Naive thymus-derived CD4-positive, alpha-beta T cell (primary cell): ENCODE data around the gene TIMP3. TPM values are rescaled to one million over a fixed set of nuclear protein-coding genes. Genes with fewer than 3 reads are reported as not detected.

ENCODE experiments used
- ATAC-seq: fragments of 150-1000 bp; cut with Tn5 transposase; 2 replicates; pipeline ENCODE4 v1.10.0; 2021; ENCODE audit warnings: mild to moderate bottlenecking, moderate library complexity
- CTCF ChIA-PET: fragments of 350-600 bp; sonication (Branson Sonifier 250); formaldehyde crosslinking; loops from one replicate; lab custom pipeline; 2021; ENCODE audit warnings: antibody characterized with exemption; lab: Charles Lee
- POLR2A ChIA-PET: fragments of 350-600 bp; sonication (Branson Sonifier 250); formaldehyde crosslinking; loops from one replicate; lab custom pipeline; 2021; ENCODE audit warnings: antibody characterized with exemption, inconsistent platforms; lab: Charles Lee
- DNase-seq, 9 donors: peaks; one replicate each; pipeline versions ENCODE4 v3.0.0 to v3.0.0-alpha.2; 2020 to 2022; ENCODE audit warnings: mixed read lengths in 1 of 9
- H3K27ac ChIP-seq: one replicate; pipeline ENCODE4 v1.7.0; 2013; ENCODE audit warnings: mild to moderate bottlenecking, low read depth, low read length, moderate library complexity
- H3K27me3 ChIP-seq, 2 donors: one replicate each; pipeline ENCODE4 v1.7.0; 2013; ENCODE audit warnings: low read length in 2 of 2, mild to moderate bottlenecking in 2 of 2, moderate library complexity in 2 of 2; ENCODE audit not compliant: control insufficient read depth in 2 of 2, insufficient read depth in 2 of 2
- H3K36me3 ChIP-seq, 3 experiments: 1 replicate in 2 of 3; 2 replicates in 1 of 3; pipeline ENCODE4 v1.7.0; 2013; ENCODE audit warnings: low read length in 3 of 3, mild to moderate bottlenecking in 3 of 3, moderate library complexity in 1 of 3; ENCODE audit not compliant: insufficient read depth in 3 of 3, control insufficient read depth in 2 of 3
- H3K4me1 ChIP-seq, 2 donors: one replicate each; pipeline ENCODE4 v1.7.0; 2013; ENCODE audit warnings: low read length in 2 of 2, mild to moderate bottlenecking in 2 of 2, moderate library complexity in 1 of 2; ENCODE audit not compliant: control insufficient read depth in 2 of 2, insufficient read depth in 2 of 2
- H3K4me3 ChIP-seq: 2 replicates; pipeline ENCODE4 v1.7.0; 2013; ENCODE audit warnings: mild to moderate bottlenecking, low read length
- H3K9me3 ChIP-seq, 3 experiments: 1 replicate in 2 of 3; 2 replicates in 1 of 3; pipeline ENCODE4 v1.7.0; 2013; ENCODE audit warnings: low read length in 3 of 3; ENCODE audit not compliant: control insufficient read depth in 2 of 3
- H3K27ac Mint-ChIP-seq, 9 donors: one replicate each; pipeline ENCODE4 v1.8.0; 2020 to 2022; ENCODE audit warnings: mixed read lengths in 9 of 9, mild to moderate bottlenecking in 8 of 9, moderate library complexity in 5 of 9, inconsistent platforms in 2 of 9
- H3K27me3 Mint-ChIP-seq, 5 donors: one replicate each; pipeline ENCODE4 v1.8.0; 2021 to 2022; ENCODE audit warnings: mixed read lengths in 5 of 5, mild to moderate bottlenecking in 1 of 5
- H3K36me3 Mint-ChIP-seq, 5 donors: one replicate each; pipeline ENCODE4 v1.8.0; 2020 to 2022; ENCODE audit warnings: mixed read lengths in 5 of 5, mild to moderate bottlenecking in 3 of 5, inconsistent platforms in 1 of 5
- H3K4me1 Mint-ChIP-seq, 7 donors: one replicate each; pipeline ENCODE4 v1.8.0; 2020 to 2022; ENCODE audit warnings: mixed read lengths in 7 of 7, mild to moderate bottlenecking in 3 of 7, inconsistent platforms in 1 of 7
- H3K4me3 Mint-ChIP-seq, 10 donors: one replicate each; pipeline ENCODE4 v1.8.0; 2020 to 2022; ENCODE audit warnings: mild to moderate bottlenecking in 10 of 10, mixed read lengths in 10 of 10, moderate library complexity in 6 of 10, inconsistent platforms in 2 of 10
- H3K9me3 Mint-ChIP-seq, 11 donors: one replicate each; pipeline ENCODE4 v1.8.0; 2020 to 2022; ENCODE audit warnings: mixed read lengths in 11 of 11, mild to moderate bottlenecking in 4 of 11, inconsistent platforms in 1 of 11, moderate library complexity in 1 of 11
- intact Hi-C, 2 donors: fragments of 100-400 bp; cut with micrococcal nuclease; formaldehyde crosslinking; loops; one replicate each; pipeline ENCODE4 v1.15.1; 2023
- polyA plus RNA-seq, 2 donors: library from polyadenylated mRNA; unstranded; fragments of 300-500 nt; fragmentation: Illumina TruSeq; gene quantifications; one replicate each; pipeline ENCODE4 v1.2.3, GENCODE V29; 2021
- total RNA-seq, 6 experiments: library from RNA in 5 of 6; stranded (reverse) in 5 of 6; gene quantifications; 1 replicate in 5 of 6; 2 replicates in 1 of 6; pipeline ENCODE4 v1.2.3 and lab custom pipeline; 2021 to 2026

TIMP3 gene
- total and polyA plus RNA-seq, 7 experiments from 2014 or later, result 0.05 to 0.95 (median 0.37) TPM; not detected in 3

DNA sequence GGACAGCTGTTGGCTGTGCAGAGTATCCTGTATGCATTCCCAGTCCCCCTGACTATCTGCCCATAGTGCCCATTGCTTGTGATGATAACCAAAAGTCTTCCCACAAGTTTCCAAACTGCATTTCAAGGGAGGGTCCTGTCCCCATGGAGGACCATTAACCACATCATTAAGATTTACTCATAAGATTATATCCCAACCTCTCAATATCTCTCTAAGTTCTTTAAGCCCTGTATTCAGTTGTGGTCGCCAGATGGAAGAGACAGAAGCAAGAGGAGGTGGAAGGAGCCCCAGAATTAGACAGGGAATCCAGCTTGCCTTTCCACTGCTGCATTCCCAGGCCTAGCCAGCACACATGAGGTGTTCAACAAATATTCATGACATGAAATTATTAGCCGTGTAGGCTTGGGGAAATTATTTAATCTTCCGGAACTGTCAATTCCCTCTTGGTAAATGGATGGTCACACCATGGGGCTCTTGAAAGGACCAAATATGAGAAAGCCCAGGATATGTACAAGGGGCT, 42.6 kb upstream of the TIMP3 start:
- Mint-ChIP-seq H3K36me3 (no peaks in the 10 kb centered on the region), H3K9me3 (peaks cover 0 to 2% (median 0%) of the 10 kb centered on the region in 11 donors), H3K4me3 (no peak overlapping the region), H3K4me1 (no peaks in the 10 kb centered on the region), H3K27ac (no peak overlapping the region), H3K27me3 (peaks cover 18 to 34% (median 27%) of the 10 kb centered on the region in 5 donors)
- H3K27me3 ChIP-seq, result no peaks in the 10 kb centered on the region
- POLR2A ChIA-PET, result no interaction called here
- no peak for DNase-seq
- ATAC-seq, result no peak
- H3K4me3 ChIP-seq, result no peak overlapping the region
- intact Hi-C loops, result no loop called here
- no peak overlapping the region for H3K27ac ChIP-seq
- CTCF ChIA-PET, result no interaction called here
- H3K4me1 ChIP-seq, result no peaks in the 10 kb centered on the region
- H3K9me3 ChIP-seq, result no peaks in the 10 kb centered on the region
- no peaks in the 10 kb centered on the region for H3K36me3 ChIP-seq

- Mint-ChIP-seq H3K36me3 (no peaks in the 10 kb centered on the region), H3K4me3 (no peak overlapping the region), H3K9me3 (peaks cover 0 to 2% (median 0%) of the 10 kb centered on the region in 11 donors), H3K27me3 (peaks cover 20 to 36% (median 27%) of the 10 kb centered on the region in 5 donors), H3K27ac (no peak overlapping the region), H3K4me1 (peaks cover 0 to 2% (median 0%) of the 10 kb centered on the region in 7 donors)
- intact Hi-C loops, result no loop called here
- no peaks in the 10 kb centered on the region for H3K4me1 ChIP-seq
- H3K9me3 ChIP-seq, result no peaks in the 10 kb centered on the region
- POLR2A ChIA-PET, result no interaction called here
- H3K27me3 ChIP-seq, result no peaks in the 10 kb centered on the region
- H3K36me3 ChIP-seq, result no peaks in the 10 kb centered on the region
- DNase-seq (no peak), ATAC-seq (no peak)
- H3K4me3 ChIP-seq, result no peak overlapping the region
- CTCF ChIA-PET, result no interaction called here
- H3K27ac ChIP-seq, result no peak overlapping the region
Measured at GRCh38 chr22:32760396-32760795, 41.1 kb upstream of the TIMP3 start.

DNA sequence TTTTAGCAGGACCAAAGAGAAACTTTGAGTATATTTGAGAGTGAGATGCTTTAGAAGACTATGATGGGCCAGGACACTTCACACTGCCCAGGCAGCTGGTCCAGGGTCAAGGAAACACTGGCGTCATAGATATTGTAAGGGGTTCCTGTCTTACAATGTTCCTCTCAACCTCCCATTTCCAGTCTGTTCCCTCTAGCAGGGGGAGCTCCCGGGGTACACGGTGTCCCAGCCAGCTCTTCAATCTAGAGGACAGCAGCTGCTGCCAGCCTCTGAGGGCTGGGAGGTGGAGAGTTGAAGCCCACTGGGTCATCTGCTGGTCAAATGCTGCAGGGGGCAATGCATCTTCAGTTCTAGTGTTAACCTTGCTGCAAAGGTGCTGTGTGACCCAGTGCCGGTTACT, 40.7 kb upstream of the TIMP3 start:
- H3K9me3 ChIP-seq, result no peaks in the 10 kb centered on the region
- intact Hi-C loops, result no loop called here
- no peaks in the 10 kb centered on the region for H3K36me3 Mint-ChIP-seq
- H3K4me3 Mint-ChIP-seq, result no peak overlapping the region
- no peaks in the 10 kb centered on the region for H3K4me1 ChIP-seq
- no peak overlapping the region for H3K4me3 ChIP-seq
- H3K27ac ChIP-seq, result no peak overlapping the region
- H3K9me3 Mint-ChIP-seq, result peaks cover 0 to 2% (median 0%) of the 10 kb centered on the region in 11 donors
- no peaks in the 10 kb centered on the region for H3K36me3 ChIP-seq
- peaks cover 0 to 4% (median 0%) of the 10 kb centered on the region in 7 donors for H3K4me1 Mint-ChIP-seq
- peaks cover 22 to 38% (median 27%) of the 10 kb centered on the region in 5 donors for H3K27me3 Mint-ChIP-seq
- no peaks in the 10 kb centered on the region for H3K27me3 ChIP-seq
- ATAC-seq (no peak), DNase-seq (no peak)
- CTCF ChIA-PET, result interaction anchor here (0.6 kb wide), 1 partner anchor 15 kb away, joined by 5 read pairs; no protein-coding TSS in a partner anchor
- POLR2A ChIA-PET, result no interaction called here
- no peak overlapping the region for H3K27ac Mint-ChIP-seq

DNA sequence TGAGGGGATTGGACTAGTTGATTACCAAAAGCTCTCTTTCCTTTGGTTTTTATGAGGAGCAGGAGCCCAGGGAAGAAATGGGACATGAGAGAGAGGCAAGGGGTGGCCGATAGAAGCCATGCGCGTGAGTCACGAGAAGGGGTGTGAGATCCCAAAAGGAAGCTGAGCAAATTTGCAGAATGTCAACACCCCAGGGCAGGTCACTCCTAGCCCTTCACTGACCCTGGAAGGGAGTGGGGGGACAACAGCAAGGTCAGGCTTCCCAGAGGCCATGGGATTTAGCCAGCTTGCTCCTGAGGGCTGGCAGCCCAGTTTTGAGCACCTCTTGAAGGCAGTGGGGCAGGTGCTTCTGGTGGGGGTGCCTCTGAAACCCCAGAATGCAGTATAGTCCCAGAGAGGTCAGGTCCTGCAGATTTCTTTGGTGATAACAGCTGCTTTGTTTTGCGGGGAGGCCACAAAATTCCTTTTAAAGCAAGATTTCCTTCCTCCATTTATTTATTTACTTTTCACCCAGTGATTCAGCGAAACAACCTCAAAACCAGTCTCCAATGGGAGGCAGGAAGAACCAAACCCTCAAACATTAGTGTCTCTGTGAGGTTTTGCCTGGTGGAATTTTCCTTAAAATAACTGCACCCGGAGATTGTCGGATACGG, 40.1 kb upstream of the TIMP3 start:
- H3K36me3 ChIP-seq, result no peaks in the 10 kb centered on the region
- Mint-ChIP-seq H3K4me3 (no peak overlapping the region), H3K27ac (no peak overlapping the region), H3K36me3 (no peaks in the 10 kb centered on the region), H3K4me1 (peaks cover 0 to 4% (median 0%) of the 10 kb centered on the region in 7 donors), H3K9me3 (peaks cover 0 to 2% (median 0%) of the 10 kb centered on the region in 11 donors), H3K27me3 (peaks cover 22 to 38% (median 27%) of the 10 kb centered on the region in 5 donors)
- ChIA-PET POLR2A (no interaction called here), CTCF (interaction anchor here (0.6 kb wide), 1 partner anchor 14 kb away, joined by 5 read pairs; no protein-coding TSS in a partner anchor)
- no peaks in the 10 kb centered on the region for H3K4me1 ChIP-seq
- H3K4me3 ChIP-seq, result no peak overlapping the region
- no peaks in the 10 kb centered on the region for H3K9me3 ChIP-seq
- ATAC-seq, result no peak
- DNase-seq, result no peak
- no peak overlapping the region for H3K27ac ChIP-seq
- intact Hi-C loops, result no loop called here
- H3K27me3 ChIP-seq, result peaks cover 0 to 3% of the 10 kb centered on the region in 2 donors

GRCh38 chr22:32764330-32765131, 37.0 kb upstream of the TIMP3 start:
- H3K36me3 ChIP-seq, result no peaks in the 10 kb centered on the region
- no peak overlapping the region for H3K27ac ChIP-seq
- no peaks in the 10 kb centered on the region for H3K4me1 ChIP-seq
- no peaks in the 10 kb centered on the region for H3K36me3 Mint-ChIP-seq
- H3K4me3 Mint-ChIP-seq, result no peak overlapping the region
- H3K27ac Mint-ChIP-seq, result peak overlapping the region in 1 of 9 donors; percentile 22
- H3K4me3 ChIP-seq, result no peak overlapping the region
- ChIA-PET CTCF (no interaction called here), POLR2A (no interaction called here)
- peaks cover 0 to 3% of the 10 kb centered on the region in 2 donors for H3K27me3 ChIP-seq
- H3K9me3 Mint-ChIP-seq, result peaks cover 0 to 2% (median 0%) of the 10 kb centered on the region in 11 donors
- ATAC-seq (no peak), DNase-seq (no peak)
- intact Hi-C loops, result no loop called here
- H3K9me3 ChIP-seq, result no peaks in the 10 kb centered on the region
- peaks cover 22 to 38% (median 27%) of the 10 kb centered on the region in 5 donors for H3K27me3 Mint-ChIP-seq
- H3K4me1 Mint-ChIP-seq, result peaks cover 0 to 4% (median 0%) of the 10 kb centered on the region in 7 donors

DNA sequence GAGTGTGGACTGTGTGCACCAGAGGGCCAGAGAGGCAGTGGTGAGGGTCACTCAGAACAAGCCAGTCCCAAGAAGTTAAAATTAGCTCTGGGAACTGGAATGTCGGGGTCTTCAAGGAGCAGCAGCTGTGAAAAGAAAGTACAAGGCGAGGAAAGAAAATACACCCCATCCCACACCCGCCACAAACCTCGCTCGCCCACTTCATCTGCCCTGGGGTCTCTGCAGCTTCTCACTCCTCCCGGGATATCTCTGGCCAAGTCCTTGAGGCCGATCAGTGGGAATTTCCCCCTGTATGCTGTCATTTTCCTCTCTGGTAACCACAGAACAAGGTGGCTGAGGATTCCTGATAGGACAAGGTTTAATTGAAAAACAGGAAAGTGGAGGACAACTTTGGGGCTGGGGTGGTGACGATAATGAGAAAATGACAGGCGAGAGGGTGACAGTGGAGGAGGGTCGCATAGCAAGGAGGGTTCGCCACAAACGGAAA, 36.3 kb upstream of the TIMP3 start:
- ATAC-seq (no peak), DNase-seq (no peak)
- Histone ChIP-seq H3K4me1 (no peaks in the 10 kb centered on the region), H3K4me3 (no peak overlapping the region), H3K27me3 (peaks cover 0 to 3% of the 10 kb centered on the region in 2 donors), H3K9me3 (no peaks in the 10 kb centered on the region), H3K27ac (no peak overlapping the region), H3K36me3 (no peaks in the 10 kb centered on the region)
- ChIA-PET POLR2A (interaction anchor here (0.6 kb wide), 1 partner anchor 161 kb away, joined by 4 read pairs; no protein-coding TSS in a partner anchor), CTCF (interaction anchor here (0.6 kb wide), 1 partner anchor 162 kb away, joined by 4 read pairs; no protein-coding TSS in a partner anchor)
- Mint-ChIP-seq H3K4me3 (no peak overlapping the region), H3K27ac (peak overlapping the region in 1 of 9 donors; percentile 22), H3K9me3 (peaks cover 0 to 2% (median 0%) of the 10 kb centered on the region in 11 donors), H3K4me1 (peaks cover 0 to 4% (median 0%) of the 10 kb centered on the region in 7 donors), H3K36me3 (no peaks in the 10 kb centered on the region), H3K27me3 (peaks cover 22 to 36% (median 26%) of the 10 kb centered on the region in 5 donors)
- intact Hi-C loops, result no loop called here
